ENCODE data around the gene IL1A. TPM values are rescaled to one million over a fixed set of nuclear protein-coding genes. Genes with fewer than 3 reads are reported as not detected.

Gene IL1A
- total and polyA plus RNA-seq, 4 experiments from 2014 or later: 0.15 TPM; not detected in 3

DNA sequence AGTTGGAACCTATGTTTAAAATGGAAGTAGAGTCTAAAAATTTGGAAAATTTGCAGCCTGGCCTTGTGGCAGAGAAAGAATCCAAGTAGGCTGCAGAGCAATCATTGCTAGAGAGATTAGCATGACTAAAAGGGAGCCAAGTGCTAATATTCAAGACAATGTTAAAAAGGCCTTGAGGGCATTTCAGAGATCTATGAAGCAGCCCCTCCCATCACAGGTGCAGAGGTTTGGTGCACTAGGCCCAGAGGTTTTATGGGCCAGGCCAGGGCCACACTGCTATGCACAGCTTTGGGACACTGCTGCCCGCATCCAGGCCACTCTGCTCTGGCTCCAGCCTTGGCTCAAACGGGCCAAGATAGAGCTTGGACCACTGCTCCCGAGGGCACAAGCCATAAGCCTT lies 6.7 kb upstream of the IL1A start:
- ChIA-PET CTCF (ENCODE audit: partially characterized antibody) (interaction anchor here (0.7 kb wide), 1 partner anchor 623 kb away, joined by 3 read pairs; no protein-coding TSS in a partner anchor), POLR2A (ENCODE audit: partially characterized antibody) (no interaction called here)
- peaks cover 0 to 4% (median 4%) of the 10 kb centered on the region in 4 donors for H3K4me1 Mint-ChIP-seq
- Histone ChIP-seq H3K4me1 (ENCODE audit: insufficient read depth, low read length) (no peaks in the 10 kb centered on the region), H3K27ac (ENCODE audit: low read depth, low read length) (no peak overlapping the region), H3K9me3 (ENCODE audit: control insufficient read depth in 1 of 2, low read length in 2 of 2) (no peaks in the 10 kb centered on the region), H3K27me3 (ENCODE audit: insufficient read depth, low read length) (no peaks in the 10 kb centered on the region), H3K36me3 (ENCODE audit: insufficient read depth, low read length) (no peaks in the 10 kb centered on the region), H3K4me3 (ENCODE audit: low read length in 2 of 2) (no peak overlapping the region)
- intact Hi-C loops (cut with micrococcal nuclease): no loop called here
- no peaks in the 10 kb centered on the region for H3K36me3 Mint-ChIP-seq
- no peak overlapping the region for H3K27ac Mint-ChIP-seq
- peaks cover 0 to 2% of the 10 kb centered on the region in 2 donors for H3K27me3 Mint-ChIP-seq
- H3K4me3 Mint-ChIP-seq: no peak overlapping the region
- H3K9me3 Mint-ChIP-seq: peaks cover 0 to 4% (median 0%) of the 10 kb centered on the region in 8 donors
- no peak for DNase-seq

- H3K4me1 ChIP-seq (ENCODE audit: insufficient read depth, low read length): no peaks in the 10 kb centered on the region
- no peak overlapping the region for H3K4me3 Mint-ChIP-seq
- H3K4me1 Mint-ChIP-seq: peaks cover 0 to 4% (median 4%) of the 10 kb centered on the region in 4 donors
- intact Hi-C loops (cut with micrococcal nuclease): no loop called here
- ChIA-PET POLR2A (ENCODE audit: partially characterized antibody) (no interaction called here), CTCF (ENCODE audit: partially characterized antibody) (no interaction called here)
- H3K27me3 ChIP-seq (ENCODE audit: insufficient read depth, low read length): no peaks in the 10 kb centered on the region
- DNase-seq: no peak
- H3K36me3 ChIP-seq (ENCODE audit: insufficient read depth, low read length): no peaks in the 10 kb centered on the region
- no peaks in the 10 kb centered on the region for H3K9me3 ChIP-seq (ENCODE audit: control insufficient read depth in 1 of 2, low read length in 2 of 2)
- H3K36me3 Mint-ChIP-seq: no peaks in the 10 kb centered on the region
- H3K27ac Mint-ChIP-seq: no peak overlapping the region
- H3K4me3 ChIP-seq (ENCODE audit: low read length in 2 of 2): no peak overlapping the region
- peaks cover 2 to 3% of the 10 kb centered on the region in 2 donors for H3K27me3 Mint-ChIP-seq
- peaks cover 0 to 4% (median 0%) of the 10 kb centered on the region in 8 donors for H3K9me3 Mint-ChIP-seq
- no peak overlapping the region for H3K27ac ChIP-seq (ENCODE audit: low read depth, low read length)
These were observed 6.0 kb upstream of the IL1A start for GRCh38 chr2:112790305-112790704.

DNA sequence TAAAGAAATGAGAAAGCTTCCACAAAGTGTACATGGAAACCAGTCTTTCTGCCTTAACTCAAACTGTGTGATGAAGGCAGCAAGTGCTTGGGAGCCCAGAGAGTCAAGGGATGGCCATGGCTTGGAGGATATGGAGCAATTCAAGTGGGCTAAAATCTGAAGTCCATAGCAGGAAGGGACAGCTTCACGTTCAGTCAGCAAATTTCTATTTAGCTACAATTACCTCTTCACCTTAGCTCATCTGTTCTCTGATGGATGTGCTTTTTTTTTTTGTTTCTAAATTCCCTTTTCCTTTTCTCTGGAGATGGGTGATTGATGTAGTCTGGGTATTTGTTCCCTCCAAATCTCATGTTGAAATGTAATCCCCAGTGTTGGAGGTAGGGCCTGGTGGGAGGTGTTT lies 4.9 kb upstream of the IL1A start:
- Mint-ChIP-seq H3K4me1 (peaks cover 0 to 5% (median 2%) of the 10 kb centered on the region in 4 donors), H3K27ac (no peak overlapping the region), H3K9me3 (peaks cover 0 to 4% (median 0%) of the 10 kb centered on the region in 8 donors), H3K27me3 (peaks cover 3 to 8% of the 10 kb centered on the region in 2 donors), H3K36me3 (no peaks in the 10 kb centered on the region), H3K4me3 (no peak overlapping the region)
- intact Hi-C loops (cut with micrococcal nuclease): no loop called here
- Histone ChIP-seq H3K9me3 (ENCODE audit: control insufficient read depth in 1 of 2, low read length in 2 of 2) (no peaks in the 10 kb centered on the region), H3K4me3 (ENCODE audit: low read length in 2 of 2) (no peak overlapping the region), H3K27me3 (ENCODE audit: insufficient read depth, low read length) (no peaks in the 10 kb centered on the region), H3K36me3 (ENCODE audit: insufficient read depth, low read length) (no peaks in the 10 kb centered on the region), H3K27ac (ENCODE audit: low read depth, low read length) (no peak overlapping the region), H3K4me1 (ENCODE audit: insufficient read depth, low read length) (no peaks in the 10 kb centered on the region)
- CTCF ChIA-PET (ENCODE audit: partially characterized antibody): interaction anchor here (1.2 kb wide), 2 partner anchors 40 to 96 kb away, joined by 3 to 4 read pairs; no protein-coding TSS in a partner anchor
- POLR2A ChIA-PET (ENCODE audit: partially characterized antibody): no interaction called here
- no peak for DNase-seq

DNA sequence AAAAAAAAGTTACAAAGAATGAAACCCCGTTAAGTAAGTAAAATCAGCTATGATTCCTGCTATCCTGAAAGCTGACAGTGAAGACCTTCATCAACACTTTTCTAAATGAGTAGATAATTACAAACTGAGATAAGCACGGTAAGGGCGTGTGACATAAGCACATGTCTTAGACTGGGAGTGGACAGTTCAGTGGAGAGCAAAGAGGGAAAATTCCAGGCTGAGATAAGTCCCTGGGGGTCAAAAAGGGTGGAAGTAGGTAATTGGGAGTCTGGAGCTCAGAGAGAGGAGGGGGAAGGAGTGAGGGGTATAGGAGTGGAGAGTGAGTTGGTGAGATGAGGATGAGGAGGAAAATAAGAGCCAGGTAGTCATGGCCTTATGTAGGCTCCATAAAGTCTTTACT lies 4.4 kb upstream of the IL1A start:
- DNase-seq: no peak
- H3K27me3 ChIP-seq (ENCODE audit: insufficient read depth, low read length): no peaks in the 10 kb centered on the region
- peaks cover 3 to 9% of the 10 kb centered on the region in 2 donors for H3K27me3 Mint-ChIP-seq
- peaks cover 0 to 3% (median 0%) of the 10 kb centered on the region in 4 donors for H3K4me1 Mint-ChIP-seq
- H3K27ac Mint-ChIP-seq: no peak overlapping the region
- no peak overlapping the region for H3K4me3 Mint-ChIP-seq
- no peaks in the 10 kb centered on the region for H3K36me3 ChIP-seq (ENCODE audit: insufficient read depth, low read length)
- ChIA-PET POLR2A (ENCODE audit: partially characterized antibody) (no interaction called here), CTCF (ENCODE audit: partially characterized antibody) (interaction anchor here (1.2 kb wide), 2 partner anchors 39 to 97 kb away, joined by 3 to 4 read pairs; no protein-coding TSS in a partner anchor)
- no peaks in the 10 kb centered on the region for H3K4me1 ChIP-seq (ENCODE audit: insufficient read depth, low read length)
- no peak overlapping the region for H3K4me3 ChIP-seq (ENCODE audit: low read length in 2 of 2)
- intact Hi-C loops (cut with micrococcal nuclease): no loop called here
- no peaks in the 10 kb centered on the region for H3K36me3 Mint-ChIP-seq
- H3K27ac ChIP-seq (ENCODE audit: low read depth, low read length): no peak overlapping the region
- H3K9me3 ChIP-seq (ENCODE audit: control insufficient read depth in 1 of 2, low read length in 2 of 2): no peaks in the 10 kb centered on the region
- H3K9me3 Mint-ChIP-seq: peaks cover 0 to 4% (median 0%) of the 10 kb centered on the region in 8 donors

DNA sequence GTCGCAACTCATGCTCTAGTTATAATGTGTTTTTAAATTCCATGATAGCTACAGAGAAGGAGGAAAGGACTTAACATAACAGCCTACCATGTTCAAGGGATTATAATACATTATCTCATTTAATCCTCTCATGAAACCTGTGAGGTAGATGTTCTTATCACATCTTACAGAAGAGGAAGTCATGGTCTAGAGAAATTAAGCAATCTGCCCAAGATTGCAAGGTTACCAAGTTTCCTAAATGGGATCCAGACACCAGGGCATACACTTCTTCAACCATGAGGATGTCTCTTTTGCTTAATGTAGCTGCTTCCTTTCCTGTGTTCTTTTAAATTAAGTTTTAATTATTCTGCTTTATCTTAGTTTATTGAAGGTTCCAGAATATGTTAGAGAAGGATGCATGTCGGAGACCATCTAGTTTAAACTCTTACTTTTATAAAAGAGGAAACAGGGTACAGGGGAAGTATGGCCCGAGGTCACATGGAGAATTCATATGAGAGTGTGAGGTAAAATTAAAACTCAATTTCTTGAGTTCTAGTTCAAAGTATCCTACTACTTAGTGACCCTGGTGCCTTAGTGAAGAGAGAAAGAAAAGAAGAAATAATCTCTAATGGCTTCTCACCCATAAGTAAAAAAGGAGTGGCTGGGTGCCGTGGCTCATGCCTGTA lies 3.6 kb upstream of the IL1A start:
- no peak for DNase-seq
- Mint-ChIP-seq H3K36me3 (no peaks in the 10 kb centered on the region), H3K4me3 (no peak overlapping the region), H3K27ac (no peak overlapping the region), H3K27me3 (peaks cover 3 to 9% of the 10 kb centered on the region in 2 donors), H3K4me1 (peaks cover 0 to 3% (median 0%) of the 10 kb centered on the region in 4 donors), H3K9me3 (peaks cover 0 to 2% (median 0%) of the 10 kb centered on the region in 8 donors)
- Histone ChIP-seq H3K4me3 (ENCODE audit: low read length in 2 of 2) (no peak overlapping the region), H3K4me1 (ENCODE audit: insufficient read depth, low read length) (no peaks in the 10 kb centered on the region), H3K27ac (ENCODE audit: low read depth, low read length) (no peak overlapping the region), H3K27me3 (ENCODE audit: insufficient read depth, low read length) (no peaks in the 10 kb centered on the region), H3K9me3 (ENCODE audit: control insufficient read depth in 1 of 2, low read length in 2 of 2) (no peaks in the 10 kb centered on the region), H3K36me3 (ENCODE audit: insufficient read depth, low read length) (no peaks in the 10 kb centered on the region)
- POLR2A ChIA-PET (ENCODE audit: partially characterized antibody): no interaction called here
- intact Hi-C loops (cut with micrococcal nuclease): no loop called here
- CTCF ChIA-PET (ENCODE audit: partially characterized antibody): interaction anchor here (1.1 kb wide), 1 partner anchor 38 kb away, joined by 3 read pairs; no protein-coding TSS in a partner anchor

DNA sequence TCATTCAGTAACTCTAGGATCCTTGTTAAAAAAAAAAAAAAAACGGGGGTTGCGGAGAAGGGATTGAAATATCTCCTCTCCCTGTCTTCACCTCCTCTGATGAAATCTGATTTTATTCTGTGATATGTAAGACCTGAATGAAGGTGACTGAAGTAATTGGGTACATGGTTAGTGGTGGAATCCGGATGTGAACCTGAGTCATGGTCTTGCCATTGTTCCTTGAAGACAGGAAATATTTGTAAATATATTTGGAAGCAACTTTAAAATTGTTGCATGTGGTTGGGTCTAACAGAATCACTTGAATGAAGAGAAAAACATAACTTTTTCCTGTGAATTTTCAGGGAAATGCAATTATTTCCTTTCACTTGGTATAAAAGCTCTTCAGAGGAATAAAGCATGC lies 3.0 kb upstream of the IL1A start:
- ChIA-PET POLR2A (ENCODE audit: partially characterized antibody) (no interaction called here), CTCF (ENCODE audit: partially characterized antibody) (interaction anchor here (1.1 kb wide), 1 partner anchor 38 kb away, joined by 3 read pairs; no protein-coding TSS in a partner anchor)
- intact Hi-C loops (cut with micrococcal nuclease): no loop called here
- H3K4me1 Mint-ChIP-seq: peaks cover 0 to 3% (median 0%) of the 10 kb centered on the region in 4 donors
- Histone ChIP-seq H3K27ac (ENCODE audit: low read depth, low read length) (no peak overlapping the region), H3K9me3 (ENCODE audit: control insufficient read depth in 1 of 2, low read length in 2 of 2) (no peaks in the 10 kb centered on the region), H3K4me3 (ENCODE audit: low read length in 2 of 2) (no peak overlapping the region), H3K4me1 (ENCODE audit: insufficient read depth, low read length) (no peaks in the 10 kb centered on the region), H3K36me3 (ENCODE audit: insufficient read depth, low read length) (no peaks in the 10 kb centered on the region), H3K27me3 (ENCODE audit: insufficient read depth, low read length) (no peaks in the 10 kb centered on the region)
- peaks cover 3 to 9% of the 10 kb centered on the region in 2 donors for H3K27me3 Mint-ChIP-seq
- DNase-seq: no peak
- H3K4me3 Mint-ChIP-seq: no peak overlapping the region
- H3K9me3 Mint-ChIP-seq: peaks cover 0 to 1% (median 0%) of the 10 kb centered on the region in 8 donors
- no peak overlapping the region for H3K27ac Mint-ChIP-seq
- H3K36me3 Mint-ChIP-seq: no peaks in the 10 kb centered on the region

DNA sequence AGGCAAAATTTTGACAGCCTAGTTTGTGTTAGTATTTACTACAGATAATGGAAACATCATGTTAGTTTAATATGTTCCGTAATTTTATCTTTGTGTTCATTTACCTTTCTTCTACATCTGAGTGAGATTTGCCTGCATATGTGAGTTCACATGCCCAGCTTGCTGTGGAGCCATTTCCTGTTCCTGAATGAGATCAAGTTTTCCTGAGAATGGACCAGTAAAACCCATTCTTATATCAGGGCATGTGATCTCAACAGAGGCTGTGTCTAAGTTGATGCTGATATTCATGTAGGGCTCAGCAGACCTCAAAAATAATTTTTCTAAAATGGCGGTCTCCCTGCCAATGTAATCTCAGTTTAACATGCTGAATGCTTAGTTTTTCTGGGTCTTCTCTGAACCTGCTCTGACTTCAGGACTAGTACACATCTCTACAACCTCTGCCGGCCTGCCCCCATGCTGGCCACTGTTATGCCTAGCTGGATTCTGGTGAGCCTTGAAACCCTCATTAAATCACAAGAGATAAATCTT lies 1.0 kb downstream of the IL1A start:
- Mint-ChIP-seq H3K4me3 (no peak overlapping the region), H3K27ac (no peak overlapping the region), H3K36me3 (no peaks in the 10 kb centered on the region), H3K4me1 (peaks cover 0 to 3% (median 0%) of the 10 kb centered on the region in 4 donors), H3K9me3 (no peaks in the 10 kb centered on the region), H3K27me3 (peaks cover 3 to 7% of the 10 kb centered on the region in 2 donors)
- H3K27me3 ChIP-seq (ENCODE audit: insufficient read depth, low read length): no peaks in the 10 kb centered on the region
- H3K27ac ChIP-seq (ENCODE audit: low read depth, low read length): no peak overlapping the region
- H3K4me3 ChIP-seq (ENCODE audit: low read length in 2 of 2): no peak overlapping the region
- H3K36me3 ChIP-seq (ENCODE audit: insufficient read depth, low read length): no peaks in the 10 kb centered on the region
- CTCF ChIA-PET (ENCODE audit: partially characterized antibody): interaction anchor here (0.5 to 3.3 kb wide), 4 partner anchors 33 to 115 kb away, joined by 3 to 13 read pairs (median 4); no protein-coding TSS in a partner anchor
- intact Hi-C loops (cut with micrococcal nuclease): no loop called here
- H3K9me3 ChIP-seq (ENCODE audit: control insufficient read depth in 1 of 2, low read length in 2 of 2): no peaks in the 10 kb centered on the region
- POLR2A ChIA-PET (ENCODE audit: partially characterized antibody): no interaction called here
- no peak for DNase-seq
- no peaks in the 10 kb centered on the region for H3K4me1 ChIP-seq (ENCODE audit: insufficient read depth, low read length)

Data from CD4-positive, alpha-beta memory T cell (primary cell).